Skeletal muscle cell (primary cell): ENCODE results near the gene FGF12.

Experiments used
- DNase-seq: peaks from one replicate; pipeline ENCODE4 v3.0.0-alpha.2; 2010; ENCODE audit warnings: low read depth
- H3K4me3 ChIP-seq: 2 replicates; pipeline ENCODE4 v1.5.1; 2011; ENCODE audit warnings: low read depth, mild to moderate bottlenecking, control low read depth, low read length, moderate library complexity

FGF12 gene

DNA sequence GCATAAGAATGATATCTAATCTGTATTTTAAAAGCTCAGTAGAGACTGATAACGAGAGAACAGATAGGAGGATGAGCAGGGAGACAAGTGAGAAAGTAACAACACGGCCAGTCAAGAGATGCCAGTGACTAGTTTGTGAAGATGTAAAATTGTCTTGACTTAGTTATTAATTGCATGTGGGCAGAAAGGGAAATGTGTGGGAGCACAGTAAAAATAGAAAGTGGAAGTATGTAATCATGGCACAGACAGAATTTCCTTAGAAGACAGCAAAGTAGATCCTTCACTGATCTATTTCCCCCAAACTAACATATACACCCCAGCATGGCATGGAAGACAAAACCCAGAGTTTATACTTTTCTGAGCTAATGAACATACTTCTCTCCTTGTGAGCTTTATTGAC lies 344.5 kb downstream of the FGF12 start:
- DNase-seq: no peak

DNA sequence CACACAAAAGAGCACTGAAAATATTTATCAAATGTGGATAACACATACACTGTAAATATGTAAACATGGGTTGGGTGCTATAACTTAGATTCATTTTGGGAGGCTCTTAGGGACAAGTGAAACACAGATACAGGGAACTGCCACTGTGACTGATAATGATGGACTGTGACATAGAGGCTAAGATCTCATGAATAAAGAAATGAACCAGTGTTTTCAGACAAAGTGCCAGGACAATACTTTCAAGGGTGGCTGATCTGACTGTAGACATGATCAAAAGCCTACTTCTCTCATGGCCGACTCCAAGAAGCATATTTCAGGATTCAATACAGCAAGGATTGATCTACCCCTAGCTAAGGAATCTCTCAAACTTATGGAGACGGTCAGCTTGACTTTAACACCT lies 353.8 kb downstream of the FGF12 start:
- H3K4me3 ChIP-seq: no peak overlapping the region
- DNase-seq: no peak

More for the DNA sequence above, 344.5 kb downstream of the FGF12 start:
- no peak overlapping the region for H3K4me3 ChIP-seq

DNA sequence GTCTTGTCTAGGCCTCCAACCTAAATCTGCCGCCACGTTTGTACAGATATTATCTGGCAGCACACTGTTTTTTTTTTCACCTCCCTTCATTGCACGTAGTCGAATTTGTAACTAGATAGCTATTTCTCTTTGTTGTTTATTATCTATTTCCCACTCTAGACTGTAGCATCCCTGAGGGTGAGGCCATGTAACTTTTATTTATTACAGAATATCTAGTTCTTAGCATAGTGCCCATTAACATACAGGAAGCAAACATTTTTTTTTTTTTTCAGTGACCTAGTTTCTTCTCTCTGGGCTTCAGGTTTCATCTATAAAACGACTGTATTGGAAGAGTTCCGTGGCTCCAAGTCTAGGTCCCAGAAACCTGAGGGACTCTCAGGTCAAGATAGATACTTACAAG lies 354.3 kb downstream of the FGF12 start:
- no peak for DNase-seq
- H3K4me3 ChIP-seq: no peak overlapping the region

GRCh38 chr3:192372616-192373015 lies 354.7 kb downstream of the FGF12 start:
- no peak overlapping the region for H3K4me3 ChIP-seq
- DNase-seq: no peak

DNA sequence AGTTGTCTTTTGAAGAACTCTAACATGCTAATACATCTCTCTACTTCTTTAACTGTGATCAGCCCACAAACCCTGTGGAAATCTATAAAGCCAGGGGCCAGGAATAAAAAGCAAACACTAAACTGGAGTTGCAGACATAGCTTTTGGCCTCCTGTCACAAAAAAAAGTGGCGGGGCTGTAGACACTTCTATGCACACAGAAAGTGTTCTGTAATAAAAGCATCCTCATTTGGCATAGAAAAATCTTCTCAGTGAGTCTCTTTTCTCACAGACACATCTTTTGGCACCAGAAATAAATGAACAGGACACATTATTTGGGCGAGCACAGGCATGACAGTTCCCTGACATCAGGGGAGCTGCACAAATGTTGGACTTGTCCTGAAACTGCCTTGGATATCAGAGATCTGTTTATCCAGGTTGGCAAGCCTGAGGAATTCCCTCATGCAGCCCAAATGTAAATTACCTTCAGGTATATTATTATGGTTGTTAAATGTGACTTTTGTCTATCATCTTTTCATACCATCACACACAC lies 355.4 kb downstream of the FGF12 start:
- H3K4me3 ChIP-seq: no peak overlapping the region
- no peak for DNase-seq

DNA sequence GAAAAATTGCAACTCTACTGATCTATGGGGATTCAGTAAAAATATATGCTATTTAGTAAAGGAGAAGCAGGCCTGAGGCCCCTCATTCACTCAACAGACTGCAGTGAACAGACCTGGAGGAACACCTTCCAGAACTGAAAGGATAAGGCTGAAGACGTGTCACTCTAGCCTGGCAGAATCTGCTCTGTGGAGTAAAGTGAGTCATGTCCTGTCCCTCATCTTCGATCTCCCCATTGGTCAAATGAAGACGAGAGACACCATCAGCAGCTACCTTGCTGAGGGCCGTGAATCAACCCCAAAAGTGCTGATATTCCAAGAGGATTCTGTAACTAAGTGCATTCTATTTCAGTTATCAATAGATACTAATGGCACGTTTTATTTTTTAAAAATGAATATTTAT lies 359.7 kb downstream of the FGF12 start:
- DNase-seq: no peak
- H3K4me3 ChIP-seq: no peak overlapping the region

DNA sequence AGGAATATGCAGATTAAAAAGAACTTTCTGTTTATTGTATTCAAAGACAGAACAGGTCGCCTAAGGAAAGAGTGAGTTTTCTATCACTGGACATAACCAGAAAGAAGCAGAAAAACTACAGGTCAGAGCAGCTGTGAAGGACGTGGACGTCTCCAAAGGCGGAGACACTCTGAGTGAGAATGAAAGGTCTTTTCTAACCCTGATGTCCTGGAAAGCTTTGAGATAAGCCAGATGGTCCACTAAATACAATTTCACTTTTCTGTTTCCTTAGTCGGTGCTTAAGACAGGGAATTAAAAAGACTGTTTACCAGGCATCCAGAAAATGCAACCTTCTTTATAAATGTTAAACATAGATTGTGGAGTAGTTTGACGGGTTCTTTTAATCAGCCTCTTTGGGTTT lies 360.4 kb downstream of the FGF12 start:
- no peak overlapping the region for H3K4me3 ChIP-seq

DNA sequence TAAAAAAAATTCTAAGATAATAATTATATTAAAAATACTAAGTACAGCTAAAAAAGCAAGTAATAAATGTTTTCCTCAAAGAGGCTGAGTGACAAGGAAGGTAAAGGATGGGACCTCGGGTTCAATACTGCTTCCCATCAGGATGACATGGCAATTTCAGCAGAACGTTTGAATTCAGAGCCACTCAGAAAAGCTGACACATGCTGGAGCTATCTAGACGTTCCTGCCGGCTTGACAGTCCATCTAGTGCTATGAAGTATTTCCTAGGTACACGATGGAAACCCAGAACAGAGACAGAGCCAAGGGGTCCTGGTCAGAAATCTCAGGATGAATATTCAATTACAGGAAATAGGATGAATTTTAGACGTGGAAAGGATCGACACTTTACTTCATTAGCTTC lies 361.8 kb downstream of the FGF12 start:
- no peak overlapping the region for H3K4me3 ChIP-seq
- no peak for DNase-seq

More for the DNA sequence above, 360.4 kb downstream of the FGF12 start:
- no peak for DNase-seq

DNA sequence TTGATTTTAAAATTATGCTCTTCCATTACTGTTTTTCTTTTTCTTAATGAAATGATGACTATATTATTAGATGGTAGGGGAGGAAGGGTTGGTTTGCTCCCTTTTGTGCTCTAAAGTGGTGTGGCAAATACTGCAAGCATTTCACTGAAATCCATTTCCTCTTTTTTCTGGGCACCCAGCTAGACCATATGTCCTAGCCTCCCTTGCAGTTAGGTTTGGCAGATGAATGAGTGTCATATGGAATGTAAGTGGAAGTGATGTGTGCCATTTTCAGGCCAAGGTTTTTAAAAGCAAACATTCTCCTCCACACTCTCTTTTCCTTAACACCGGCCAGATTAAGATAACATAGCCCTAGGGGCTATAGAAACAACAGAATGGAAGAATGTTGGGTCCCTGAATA lies 363.0 kb downstream of the FGF12 start:
- no peak overlapping the region for H3K4me3 ChIP-seq
- DNase-seq: no peak

DNA sequence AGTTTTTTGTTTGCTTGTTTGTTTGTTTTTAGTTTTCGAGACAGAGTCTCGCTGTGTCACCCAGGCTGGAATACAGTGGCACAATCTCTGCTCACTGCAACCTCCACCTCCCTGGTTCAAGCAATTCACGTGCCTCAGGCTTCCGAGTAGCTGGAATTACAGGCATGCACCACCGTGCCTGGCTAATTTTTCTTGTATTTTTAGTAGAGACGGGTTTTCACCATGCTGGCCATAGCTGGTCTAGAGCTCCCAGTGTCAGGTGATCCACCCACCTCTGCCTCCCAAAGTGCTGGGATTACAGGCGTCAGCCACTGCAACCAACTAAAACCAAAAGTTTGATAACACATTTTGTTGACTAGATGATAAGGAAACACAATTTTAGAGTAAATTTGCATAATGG lies 372.7 kb downstream of the FGF12 start:
- DNase-seq: no peak
- no peak overlapping the region for H3K4me3 ChIP-seq

DNA sequence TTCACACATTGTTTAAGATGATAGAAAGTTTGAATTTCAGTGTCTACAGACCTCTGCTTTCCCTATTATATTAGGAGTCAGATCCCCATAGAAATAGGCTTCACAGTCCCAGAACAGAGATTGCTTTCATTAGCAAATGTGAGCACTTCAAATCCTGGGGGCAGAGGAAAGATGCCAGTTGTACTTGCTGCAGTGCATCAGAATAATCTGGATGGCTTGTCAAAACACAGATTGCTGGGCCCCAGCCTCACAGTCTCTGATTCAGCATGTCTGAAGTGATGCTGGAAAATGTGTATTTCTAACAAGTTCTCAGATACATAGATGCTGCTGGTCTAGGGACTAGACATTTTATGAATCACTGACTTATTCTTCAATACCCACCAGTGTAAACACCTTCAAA lies 375.2 kb downstream of the FGF12 start:
- H3K4me3 ChIP-seq: no peak overlapping the region
- no peak for DNase-seq

DNA sequence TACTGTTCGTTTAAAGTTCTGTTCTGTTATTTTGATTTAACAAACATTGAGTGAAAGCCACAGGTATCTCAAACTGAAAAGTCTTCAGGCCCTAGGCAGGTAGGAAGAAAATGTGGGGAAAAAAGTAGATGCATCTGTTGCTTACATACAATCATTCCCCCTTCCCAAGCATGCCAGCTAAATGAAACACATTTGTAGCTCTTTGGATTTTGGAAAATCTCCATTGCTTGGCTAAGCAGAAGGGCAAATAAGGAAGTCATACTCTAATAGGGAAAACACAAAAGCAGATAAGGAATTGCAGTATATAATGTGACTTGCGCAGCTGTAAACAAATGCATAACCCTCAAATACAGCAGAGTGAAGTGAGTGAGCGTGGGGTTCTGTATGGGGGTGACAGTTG lies 375.9 kb downstream of the FGF12 start:
- DNase-seq: no peak
- H3K4me3 ChIP-seq: no peak overlapping the region

DNA sequence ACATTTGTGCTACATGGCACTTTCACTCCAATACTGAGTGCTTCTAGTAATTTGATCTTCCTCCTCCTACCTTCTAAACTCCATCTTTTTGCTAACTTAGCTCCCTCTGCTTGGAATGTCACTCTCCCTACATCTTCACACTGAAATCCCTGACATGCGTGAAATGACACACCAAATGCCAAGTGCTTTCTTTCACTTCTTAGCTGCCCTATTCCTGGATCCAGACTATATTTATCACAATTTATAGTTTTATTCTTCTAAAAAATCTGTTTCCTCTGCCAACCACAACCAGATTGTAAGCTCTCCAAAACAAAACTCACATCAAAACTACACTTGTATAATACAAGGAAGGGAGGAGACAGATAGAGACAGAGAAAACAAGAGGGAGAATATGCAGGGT lies 387.3 kb downstream of the FGF12 start:
- no peak for DNase-seq
- no peak overlapping the region for H3K4me3 ChIP-seq

DNA sequence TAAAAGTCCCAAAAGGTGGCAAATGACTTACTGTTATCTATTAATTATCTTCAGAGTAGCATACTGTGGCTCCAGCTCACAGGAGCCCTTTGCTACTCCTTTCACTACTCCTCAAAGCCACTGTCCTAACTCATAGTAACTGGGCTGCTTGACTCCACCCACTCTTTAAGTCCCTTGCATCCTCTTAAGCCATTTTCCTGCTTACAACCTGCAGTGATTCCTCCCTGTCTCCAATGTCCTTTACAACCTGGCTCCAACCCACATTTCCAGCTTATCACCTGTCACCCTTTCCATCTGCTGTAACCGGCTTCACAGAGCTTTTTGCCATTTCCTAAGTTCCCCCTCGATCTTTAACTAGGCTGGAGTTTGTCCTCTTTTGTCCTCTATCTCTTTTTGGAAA lies 388.1 kb downstream of the FGF12 start:
- H3K4me3 ChIP-seq: no peak overlapping the region
- no peak for DNase-seq

GRCh38 chr3:192336286-192336685 lies 391.1 kb downstream of the FGF12 start:
- H3K4me3 ChIP-seq: no peak overlapping the region
- DNase-seq: no peak

GRCh38 chr3:192332386-192333291 lies 394.7 kb downstream of the FGF12 start:
- H3K4me3 ChIP-seq: no peak overlapping the region
- no peak for DNase-seq

GRCh38 chr3:192331749-192332385 lies 395.5 kb downstream of the FGF12 start:
- DNase-seq: no peak
- H3K4me3 ChIP-seq: no peak overlapping the region

GRCh38 chr3:192326656-192327055 lies 400.7 kb downstream of the FGF12 start:
- H3K4me3 ChIP-seq: no peak overlapping the region
- no peak for DNase-seq

- no peak overlapping the region for H3K4me3 ChIP-seq
- DNase-seq: no peak
Observed at GRCh38 chr3:192317564-192317963, 409.8 kb downstream of the FGF12 start.

- no peak for DNase-seq
- no peak overlapping the region for H3K4me3 ChIP-seq
Observed at GRCh38 chr3:192313605-192314004, 413.7 kb downstream of the FGF12 start.

DNA sequence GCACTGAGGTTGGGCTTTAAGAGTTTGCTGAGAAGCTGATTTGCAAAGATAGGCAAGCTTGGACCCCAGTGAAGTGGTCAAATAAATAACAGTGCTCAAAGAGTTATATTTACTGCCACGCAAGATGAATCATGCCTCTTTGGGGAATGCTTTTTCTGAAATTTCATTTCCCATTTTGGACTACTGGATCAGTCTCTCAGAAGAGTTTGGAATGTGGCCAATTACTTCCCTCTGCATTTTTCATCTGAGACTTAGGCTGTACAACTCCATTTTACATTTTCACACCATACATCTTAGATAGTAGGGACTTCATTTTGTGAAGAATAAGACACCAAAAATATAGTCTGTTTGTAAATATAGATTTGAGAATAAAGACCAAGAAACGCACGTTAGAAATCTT lies 419.7 kb downstream of the FGF12 start:
- no peak overlapping the region for H3K4me3 ChIP-seq
- DNase-seq: no peak
